GM12891 (cell line): Measurements from ENCODE around the gene PTPRT.

ENCODE experiments used
- PAX5 ChIP-seq: IDR thresholded peaks from 2 replicates; pipeline ENCODE4 v1.6.1; 2011; ENCODE audit warnings: low read length, moderate library complexity, mild to moderate bottlenecking; ENCODE audit not compliant: insufficient read depth, severe bottlenecking
- POLR2A ChIP-seq: IDR thresholded peaks from 2 replicates; pipeline ENCODE4 v1.6.1; 2011; ENCODE audit warnings: low read depth, low read length, control low read depth
- POLR2AphosphoS5 ChIP-seq: IDR thresholded peaks from 2 replicates; pipeline ENCODE4 v1.6.1; 2011; ENCODE audit warnings: low read depth, low read length, control low read depth
- SPI1 ChIP-seq: IDR thresholded peaks from 2 replicates; pipeline ENCODE4 v1.6.1; 2011; ENCODE audit warnings: low read depth, low read length, control low read depth
- TAF1 ChIP-seq: IDR thresholded peaks from 2 replicates; pipeline ENCODE4 v1.6.1; 2011; ENCODE audit warnings: low read depth, low read length, control low read depth

- no peak for TF ChIP-seq POLR2A
- TF ChIP-seq POLR2AphosphoS5, result no peak
- no peak for TF ChIP-seq SPI1
- TF ChIP-seq TAF1, result no peak
- no peak for TF ChIP-seq PAX5
Measured at GRCh38 chr20:42775866-42776265, 413.8 kb downstream of the PTPRT start.
